ENCODE measurements around the gene FOXS1. TPM values are rescaled to one million over a fixed set of nuclear protein-coding genes. Genes with fewer than 3 reads are reported as not detected.

FOXS1 gene
- total and polyA plus RNA-seq, 2 experiments from 2014 or later: 0.26 TPM; not detected in 1

Small RNA genes lying within 50 kb of the gene (small RNA-seq; reads per million reads assigned to genes)
- not detected for gene AL160175.1 (ENCODE audit: low replicate concordance)

Other genes with a start within 250 kb of the FOXS1 start
- 452 and 479 TPM in 2 replicates for gene ID1, start 240.3 kb downstream of the FOXS1 start, total RNA-seq (2014; rRNA removed; shearing (Covaris generic))
- gene ID1, start 240.3 kb downstream of the FOXS1 start, polyA plus RNA-seq (2016; fragmentation: Nextera tagmentation; extraction: Ambion mirVana): 221 and 224 TPM in 2 replicates
- gene COX4I2, start 207.7 kb downstream of the FOXS1 start, total RNA-seq (2014; rRNA removed; shearing (Covaris generic)): not detected in 2 replicates
- gene COX4I2, start 207.7 kb downstream of the FOXS1 start, polyA plus RNA-seq (2016; fragmentation: Nextera tagmentation; extraction: Ambion mirVana): 0.63 and 1.1 TPM in 2 replicates
- 108 and 110 TPM in 2 replicates for gene BCL2L1, start 122.7 kb downstream of the FOXS1 start, total RNA-seq (2014; rRNA removed; shearing (Covaris generic))
- 39.9 and 42.4 TPM in 2 replicates for gene BCL2L1, start 122.7 kb downstream of the FOXS1 start, polyA plus RNA-seq (2016; fragmentation: Nextera tagmentation; extraction: Ambion mirVana)
- gene TPX2, start 106.3 kb downstream of the FOXS1 start, total RNA-seq (2014; rRNA removed; shearing (Covaris generic)): 148 and 159 TPM in 2 replicates
- 94.1 and 101 TPM in 2 replicates for gene TPX2, start 106.3 kb downstream of the FOXS1 start, polyA plus RNA-seq (2016; fragmentation: Nextera tagmentation; extraction: Ambion mirVana)
- gene MYLK2, start 26.2 kb downstream of the FOXS1 start, total RNA-seq (2014; rRNA removed; shearing (Covaris generic)): 0.28 TPM in 1 of 2 replicates, not detected in the other
- gene MYLK2, start 26.2 kb downstream of the FOXS1 start, polyA plus RNA-seq (2016; fragmentation: Nextera tagmentation; extraction: Ambion mirVana): 0.21 and 0.23 TPM in 2 replicates
- 2.8 and 5.9 TPM in 2 replicates for gene DUSP15, start 24.9 kb upstream of the FOXS1 start, total RNA-seq (2014; rRNA removed; shearing (Covaris generic))
- 0.61 and 0.99 TPM in 2 replicates for gene DUSP15, start 24.9 kb upstream of the FOXS1 start, polyA plus RNA-seq (2016; fragmentation: Nextera tagmentation; extraction: Ambion mirVana)
- gene TTLL9, start 25.0 kb upstream of the FOXS1 start, total RNA-seq (2014; rRNA removed; shearing (Covaris generic)): 0.39 TPM in 1 of 2 replicates, not detected in the other
- gene TTLL9, start 25.0 kb upstream of the FOXS1 start, polyA plus RNA-seq (2016; fragmentation: Nextera tagmentation; extraction: Ambion mirVana): not detected in 2 replicates
- 10.5 and 14.8 TPM in 2 replicates for gene PDRG1, start 106.4 kb upstream of the FOXS1 start, total RNA-seq (2014; rRNA removed; shearing (Covaris generic))
- 27.8 and 28.4 TPM in 2 replicates for gene PDRG1, start 106.4 kb upstream of the FOXS1 start, polyA plus RNA-seq (2016; fragmentation: Nextera tagmentation; extraction: Ambion mirVana)
- gene XKR7, start 122.5 kb upstream of the FOXS1 start, total RNA-seq (2014; rRNA removed; shearing (Covaris generic)): 3.0 and 3.9 TPM in 2 replicates
- gene XKR7, start 122.5 kb upstream of the FOXS1 start, polyA plus RNA-seq (2016; fragmentation: Nextera tagmentation; extraction: Ambion mirVana): 0.61 and 0.64 TPM in 2 replicates
- gene CCM2L, start 164.8 kb upstream of the FOXS1 start, total RNA-seq (2014; rRNA removed; shearing (Covaris generic)): 9.6 and 13.3 TPM in 2 replicates
- gene CCM2L, start 164.8 kb upstream of the FOXS1 start, polyA plus RNA-seq (2016; fragmentation: Nextera tagmentation; extraction: Ambion mirVana): 4.9 and 6.4 TPM in 2 replicates
- gene HCK, start 206.6 kb upstream of the FOXS1 start, total RNA-seq (2014; rRNA removed; shearing (Covaris generic)): 0.97 and 1.2 TPM in 2 replicates
- gene HCK, start 206.6 kb upstream of the FOXS1 start, polyA plus RNA-seq (2016; fragmentation: Nextera tagmentation; extraction: Ambion mirVana): 0.43 TPM in 1 of 2 replicates, not detected in the other